PFSK-1 (cell line): ENCODE data around the gene FRK.

Source experiments
- POLR2AphosphoS5 ChIP-seq: IDR thresholded peaks from 2 replicates; pipeline ENCODE4 v1.6.1; 2012; ENCODE audit warnings: low read depth, mild to moderate bottlenecking, control low read depth, low read length, moderate library complexity
- TAF1 ChIP-seq: IDR thresholded peaks from 2 replicates; pipeline ENCODE4 v1.6.1; 2012; ENCODE audit warnings: low read length, control low read depth, borderline replicate concordance; ENCODE audit not compliant: insufficient read depth

- TF ChIP-seq POLR2AphosphoS5, result no peak
- TF ChIP-seq TAF1, result no peak
These were observed 43.7 kb downstream of the FRK start for GRCh38 chr6:116016846-116017545.
